ENCODE results near the gene FOXM1.

The FOXM1 gene

GRCh38 chr12:2820432-2820831 lies 56.5 kb downstream of the FOXM1 start:
- peaks cover 13% of the 10 kb centered on the region for H3K4me1 ChIP-seq (ENCODE audit: insufficient read depth, low read length)
- H3K9ac ChIP-seq (ENCODE audit: low read depth, low read length): no peak overlapping the region
- no peaks in the 10 kb centered on the region for H3K9me3 ChIP-seq (ENCODE audit: control insufficient read depth, insufficient read depth, low read length)
- peaks cover 24% of the 10 kb centered on the region for H3K36me3 ChIP-seq (ENCODE audit: insufficient read depth, low read length)

- Histone ChIP-seq H3K36me3 (ENCODE audit: insufficient read depth, low read length) (peaks cover 24% of the 10 kb centered on the region), H3K4me1 (ENCODE audit: insufficient read depth, low read length) (peaks cover 8% of the 10 kb centered on the region; the same call in 1 of the 2 replicates), H3K9me3 (ENCODE audit: control insufficient read depth, insufficient read depth, low read length) (no peaks in the 10 kb centered on the region), H3K9ac (ENCODE audit: low read depth, low read length) (no peak overlapping the region)
Observed at GRCh38 chr12:2819810-2820209, 57.2 kb downstream of the FOXM1 start.

- H3K9me3 ChIP-seq (ENCODE audit: control insufficient read depth, insufficient read depth, low read length): no peaks in the 10 kb centered on the region
- peaks cover 6% of the 10 kb centered on the region for H3K36me3 ChIP-seq (ENCODE audit: insufficient read depth, low read length)
- H3K4me1 ChIP-seq (ENCODE audit: insufficient read depth, low read length): no peaks in the 10 kb centered on the region
- H3K9ac ChIP-seq (ENCODE audit: low read depth, low read length): peak overlapping the region; percentile 95
Observed at GRCh38 chr12:2813214-2814185, 63.5 kb downstream of the FOXM1 start.

GRCh38 chr12:2812290-2813213 lies 64.4 kb downstream of the FOXM1 start, which contains the start of gene ITFG2:
Gene ITFG2, plus strand, starts transcription at chr12:2812668. Its CDS starts 93 bp downstream, at chr12:2812761.
- H3K9me3 ChIP-seq (ENCODE audit: control insufficient read depth, insufficient read depth, low read length): no peaks in the 10 kb centered on the region
- H3K4me1 ChIP-seq (ENCODE audit: insufficient read depth, low read length): no peaks in the 10 kb centered on the region
- peaks cover 2% of the 10 kb centered on the region; the same call in 1 of the 2 replicates for H3K36me3 ChIP-seq (ENCODE audit: insufficient read depth, low read length)
- peak within 1 kb of the TSS; percentile 95 for H3K9ac ChIP-seq (ENCODE audit: low read depth, low read length)

GRCh38 chr12:2811801-2812200 lies 65.2 kb downstream of the FOXM1 start:
- Histone ChIP-seq H3K36me3 (ENCODE audit: insufficient read depth, low read length) (peaks cover 4% of the 10 kb centered on the region; the same call in 1 of the 2 replicates), H3K9ac (ENCODE audit: low read depth, low read length) (no peak overlapping the region)

More at GRCh38 chr12:2811801-2812200, 65.2 kb downstream of the FOXM1 start:
- H3K9me3 ChIP-seq (ENCODE audit: control insufficient read depth, insufficient read depth, low read length): no peaks in the 10 kb centered on the region
- H3K4me1 ChIP-seq (ENCODE audit: insufficient read depth, low read length): no peaks in the 10 kb centered on the region

All from ES-I3 (cell line).